K562 (cell line): ENCODE data around the gene OR7A10. TPM values are rescaled to one million over a fixed set of nuclear protein-coding genes. Genes with fewer than 3 reads are reported as not detected.

ENCODE experiments used
- BRD4 ChIP-seq: fragments of 200-600 bp; sonication (generic); IDR thresholded peaks from 2 replicates; pipeline ENCODE4 v1.6.1; 2017; ENCODE audit warnings: inconsistent platforms
- CBX3 ChIP-seq, 2 experiments: IDR thresholded peaks; 1 replicate in 1 of 2; 2 replicates in 1 of 2; pipeline ENCODE4 v1.6.1; 2012; ENCODE audit warnings: inconsistent platforms in 2 of 2, low read length in 2 of 2, borderline replicate concordance in 1 of 2, control low read depth in 1 of 2
- FOXM1 ChIP-seq, 2 experiments: fragments of 450-650 bp in 1 of 2; sonication (generic) in 1 of 2; formaldehyde crosslinking in 1 of 2; IDR thresholded peaks; 2 replicates each; pipeline versions ENCODE4 v1.6.1 to v1.9.0; 2017 to 2022; ENCODE audit warnings: low read depth in 2 of 2, mild to moderate bottlenecking in 2 of 2, missing genetic modification reagents in 1 of 2, moderate library complexity in 1 of 2
- MTA1 ChIP-seq: fragments of 450-650 bp; IDR thresholded peaks from 2 replicates; pipeline ENCODE4 v1.6.1; 2017; ENCODE audit warnings: borderline replicate concordance
- PCBP2 ChIP-seq: fragments of 200-400 bp; formaldehyde crosslinking; IDR thresholded peaks from 2 replicates; pipeline ENCODE4 v1.6.1; 2018; ENCODE audit warnings: low read length, low read depth, mild to moderate bottlenecking, moderate library complexity; ENCODE audit not compliant: poor library complexity, severe bottlenecking
- RUNX1 ChIP-seq: sonication (generic); IDR thresholded peaks from 2 replicates; pipeline ENCODE4 v1.6.1; 2016; ENCODE audit warnings: antibody characterized with exemption, low read depth
- SUPT5H ChIP-seq: fragments of 450-650 bp; IDR thresholded peaks from 2 replicates; pipeline ENCODE4 v1.6.1; 2016
- ZBTB17 ChIP-seq: fragments of 450-650 bp; formaldehyde crosslinking; IDR thresholded peaks from 2 replicates; pipeline ENCODE4 v1.4.0; 2020; ENCODE audit warnings: mild to moderate bottlenecking
- ZNF583 ChIP-seq: fragments of 250-450 bp; sonication (Bioruptor Pico); IDR thresholded peaks from 2 replicates; pipeline ENCODE4 v1.4.0; 2020
- polyA plus RNA-seq, 8 experiments: library from polyadenylated mRNA; depleted of rRNA in 4 of 8; stranded (reverse) in 5 of 8; unstranded in 3 of 8; fragments of >200 nt; fragmentation: Nextera tagmentation in 2 of 8; fragmentation: Illumina TruSeq in 1 of 8; extraction: Ambion mirVana in 2 of 8; extraction: Trizol in 1 of 8; gene quantifications; 2 replicates each; pipeline versions ENCODE4 v1.2.1 to v1.2.3, GENCODE V29; 2011 to 2014; ENCODE audit warnings: inconsistent platforms in 1 of 8, missing spikeins in 1 of 8
- total RNA-seq, 7 experiments: library from RNA; depleted of rRNA in 6 of 7; stranded (reverse); fragments of >200 nt in 6 of 7; fragmentation: Illumina TruSeq in 2 of 7; extraction: Trizol in 2 of 7; gene quantifications; 2 replicates each; pipeline versions ENCODE4 v1.2.1 to v1.2.3, GENCODE V29; 2011 to 2021; ENCODE audit warnings: low replicate concordance in 1 of 7
- TF ChIP-seq, protein P1 (sequence below), 2 experiments: fragments of 450-650 bp; conservative IDR thresholded peaks; 2 replicates each; pipeline ENCODE4 v1.6.1; 2017; ENCODE audit warnings: mild to moderate bottlenecking in 2 of 2, moderate library complexity in 2 of 2
- TF ChIP-seq, protein P2 (sequence below): sonication (generic); formaldehyde crosslinking; IDR thresholded peaks from 2 replicates; pipeline ENCODE4 v1.8.1; 2023; ENCODE audit warnings: mild to moderate bottlenecking, missing genetic modification reagents
- TF ChIP-seq, protein P3 (sequence below), 2 experiments: fragments of 250-450 bp in 1 of 2; fragments of 450-650 bp in 1 of 2; sonication (Bioruptor Pico) in 1 of 2; IDR thresholded peaks; 2 replicates each; pipeline versions ENCODE4 v1.6.1 to v1.8.0; 2016 to 2021; ENCODE audit warnings: mild to moderate bottlenecking in 2 of 2, moderate library complexity in 2 of 2, missing compliant biosample characterization in 1 of 2, missing genetic modification characterization in 1 of 2
- TF ChIP-seq, protein P4 (sequence below): fragments of 250-450 bp; sonication (Bioruptor Pico); IDR thresholded peaks from 2 replicates; pipeline ENCODE4 v1.9.0; 2021; ENCODE audit warnings: mild to moderate bottlenecking, inconsistent platforms
- TF ChIP-seq, protein P5 (sequence below), 3 experiments: fragments of 200-800 bp in 1 of 3; fragments of 250-450 bp in 1 of 3; fragments of 450-650 bp in 1 of 3; sonication (Bioruptor Pico) in 1 of 3; sonication (Bioruptor generic) in 1 of 3; formaldehyde crosslinking in 1 of 3; IDR thresholded peaks; 2 replicates each; pipeline versions ENCODE4 v1.6.1 to v1.8.0; 2016 to 2022; ENCODE audit warnings: mild to moderate bottlenecking in 2 of 3, missing genetic modification characterization in 2 of 3, missing compliant biosample characterization in 1 of 3, moderate library complexity in 1 of 3

The OR7A10 gene
- total and polyA plus RNA-seq, 9 of the 15 experiments (the other 6 are each of a cell fraction or from before 2014, with no cell fraction given): not detected

DNA sequence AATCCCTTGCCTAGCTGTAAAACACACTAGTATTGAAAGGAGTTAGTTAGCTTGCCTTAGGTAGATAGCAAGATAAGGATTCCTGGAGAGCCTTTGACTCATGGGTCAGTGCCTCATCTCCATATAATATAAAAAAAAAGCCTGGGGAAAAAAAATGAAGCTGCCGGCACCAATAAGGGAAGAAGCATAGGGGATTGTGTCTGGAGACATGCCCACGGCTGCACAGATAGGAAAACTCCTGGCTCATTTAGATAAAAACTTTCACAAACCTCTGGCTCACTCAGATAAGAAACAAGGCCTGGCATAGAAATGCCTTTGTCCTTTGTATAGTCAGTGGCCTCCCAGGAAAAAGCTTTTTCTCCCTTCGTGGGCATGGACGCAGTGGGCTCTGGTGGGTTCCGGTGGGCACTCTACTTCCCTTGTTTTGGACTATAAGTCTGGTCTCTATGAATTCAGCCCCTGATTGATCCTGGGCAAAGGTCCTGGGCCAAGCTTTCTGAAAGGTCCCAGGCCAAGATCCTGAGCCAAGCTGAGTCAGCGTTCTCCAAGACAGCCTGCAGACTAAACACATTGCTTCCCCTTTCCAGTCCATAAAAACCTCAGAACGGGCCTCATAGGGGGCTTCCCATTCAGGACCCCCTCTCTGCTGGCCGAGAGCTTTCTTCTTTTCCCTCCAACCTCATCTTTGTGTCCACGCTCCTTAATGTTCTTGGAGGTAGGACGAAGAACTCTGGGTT, 42.1 kb upstream of the OR7A10 start (continued):
- TF ChIP-seq, protein P1, sequence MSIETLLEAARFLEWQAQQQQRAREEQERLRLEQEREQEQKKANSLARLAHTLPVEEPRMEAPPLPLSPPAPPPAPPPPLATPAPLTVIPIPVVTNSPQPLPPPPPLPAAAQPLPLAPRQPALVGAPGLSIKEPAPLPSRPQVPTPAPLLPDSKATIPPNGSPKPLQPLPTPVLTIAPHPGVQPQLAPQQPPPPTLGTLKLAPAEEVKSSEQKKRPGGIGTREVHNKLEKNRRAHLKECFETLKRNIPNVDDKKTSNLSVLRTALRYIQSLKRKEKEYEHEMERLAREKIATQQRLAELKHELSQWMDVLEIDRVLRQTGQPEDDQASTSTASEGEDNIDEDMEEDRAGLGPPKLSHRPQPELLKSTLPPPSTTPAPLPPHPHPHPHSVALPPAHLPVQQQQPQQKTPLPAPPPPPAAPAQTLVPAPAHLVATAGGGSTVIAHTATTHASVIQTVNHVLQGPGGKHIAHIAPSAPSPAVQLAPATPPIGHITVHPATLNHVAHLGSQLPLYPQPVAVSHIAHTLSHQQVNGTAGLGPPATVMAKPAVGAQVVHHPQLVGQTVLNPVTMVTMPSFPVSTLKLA (conservative IDR thresholded peaks at IDR 0.05): no peak
- TF ChIP-seq BRD4: no peak
- TF ChIP-seq, protein P2, sequence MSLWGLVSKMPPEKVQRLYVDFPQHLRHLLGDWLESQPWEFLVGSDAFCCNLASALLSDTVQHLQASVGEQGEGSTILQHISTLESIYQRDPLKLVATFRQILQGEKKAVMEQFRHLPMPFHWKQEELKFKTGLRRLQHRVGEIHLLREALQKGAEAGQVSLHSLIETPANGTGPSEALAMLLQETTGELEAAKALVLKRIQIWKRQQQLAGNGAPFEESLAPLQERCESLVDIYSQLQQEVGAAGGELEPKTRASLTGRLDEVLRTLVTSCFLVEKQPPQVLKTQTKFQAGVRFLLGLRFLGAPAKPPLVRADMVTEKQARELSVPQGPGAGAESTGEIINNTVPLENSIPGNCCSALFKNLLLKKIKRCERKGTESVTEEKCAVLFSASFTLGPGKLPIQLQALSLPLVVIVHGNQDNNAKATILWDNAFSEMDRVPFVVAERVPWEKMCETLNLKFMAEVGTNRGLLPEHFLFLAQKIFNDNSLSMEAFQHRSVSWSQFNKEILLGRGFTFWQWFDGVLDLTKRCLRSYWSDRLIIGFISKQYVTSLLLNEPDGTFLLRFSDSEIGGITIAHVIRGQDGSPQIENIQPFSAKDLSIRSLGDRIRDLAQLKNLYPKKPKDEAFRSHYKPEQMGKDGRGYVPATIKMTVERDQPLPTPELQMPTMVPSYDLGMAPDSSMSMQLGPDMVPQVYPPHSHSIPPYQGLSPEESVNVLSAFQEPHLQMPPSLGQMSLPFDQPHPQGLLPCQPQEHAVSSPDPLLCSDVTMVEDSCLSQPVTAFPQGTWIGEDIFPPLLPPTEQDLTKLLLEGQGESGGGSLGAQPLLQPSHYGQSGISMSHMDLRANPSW (CRISPR knock-in tag): no peak
- TF ChIP-seq, protein P3, sequence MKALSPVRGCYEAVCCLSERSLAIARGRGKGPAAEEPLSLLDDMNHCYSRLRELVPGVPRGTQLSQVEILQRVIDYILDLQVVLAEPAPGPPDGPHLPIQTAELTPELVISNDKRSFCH (CRISPR knock-in tag; IDR thresholded peaks at IDR 0.05): no peak
- TF ChIP-seq, protein P3 (tag; IDR thresholded peaks at IDR 0.05): no peak
- no peak for TF ChIP-seq ZBTB17 (CRISPR knock-in tag)
- TF ChIP-seq, protein P4, sequence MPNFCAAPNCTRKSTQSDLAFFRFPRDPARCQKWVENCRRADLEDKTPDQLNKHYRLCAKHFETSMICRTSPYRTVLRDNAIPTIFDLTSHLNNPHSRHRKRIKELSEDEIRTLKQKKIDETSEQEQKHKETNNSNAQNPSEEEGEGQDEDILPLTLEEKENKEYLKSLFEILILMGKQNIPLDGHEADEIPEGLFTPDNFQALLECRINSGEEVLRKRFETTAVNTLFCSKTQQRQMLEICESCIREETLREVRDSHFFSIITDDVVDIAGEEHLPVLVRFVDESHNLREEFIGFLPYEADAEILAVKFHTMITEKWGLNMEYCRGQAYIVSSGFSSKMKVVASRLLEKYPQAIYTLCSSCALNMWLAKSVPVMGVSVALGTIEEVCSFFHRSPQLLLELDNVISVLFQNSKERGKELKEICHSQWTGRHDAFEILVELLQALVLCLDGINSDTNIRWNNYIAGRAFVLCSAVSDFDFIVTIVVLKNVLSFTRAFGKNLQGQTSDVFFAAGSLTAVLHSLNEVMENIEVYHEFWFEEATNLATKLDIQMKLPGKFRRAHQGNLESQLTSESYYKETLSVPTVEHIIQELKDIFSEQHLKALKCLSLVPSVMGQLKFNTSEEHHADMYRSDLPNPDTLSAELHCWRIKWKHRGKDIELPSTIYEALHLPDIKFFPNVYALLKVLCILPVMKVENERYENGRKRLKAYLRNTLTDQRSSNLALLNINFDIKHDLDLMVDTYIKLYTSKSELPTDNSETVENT: no peak
- TF ChIP-seq, protein P5, sequence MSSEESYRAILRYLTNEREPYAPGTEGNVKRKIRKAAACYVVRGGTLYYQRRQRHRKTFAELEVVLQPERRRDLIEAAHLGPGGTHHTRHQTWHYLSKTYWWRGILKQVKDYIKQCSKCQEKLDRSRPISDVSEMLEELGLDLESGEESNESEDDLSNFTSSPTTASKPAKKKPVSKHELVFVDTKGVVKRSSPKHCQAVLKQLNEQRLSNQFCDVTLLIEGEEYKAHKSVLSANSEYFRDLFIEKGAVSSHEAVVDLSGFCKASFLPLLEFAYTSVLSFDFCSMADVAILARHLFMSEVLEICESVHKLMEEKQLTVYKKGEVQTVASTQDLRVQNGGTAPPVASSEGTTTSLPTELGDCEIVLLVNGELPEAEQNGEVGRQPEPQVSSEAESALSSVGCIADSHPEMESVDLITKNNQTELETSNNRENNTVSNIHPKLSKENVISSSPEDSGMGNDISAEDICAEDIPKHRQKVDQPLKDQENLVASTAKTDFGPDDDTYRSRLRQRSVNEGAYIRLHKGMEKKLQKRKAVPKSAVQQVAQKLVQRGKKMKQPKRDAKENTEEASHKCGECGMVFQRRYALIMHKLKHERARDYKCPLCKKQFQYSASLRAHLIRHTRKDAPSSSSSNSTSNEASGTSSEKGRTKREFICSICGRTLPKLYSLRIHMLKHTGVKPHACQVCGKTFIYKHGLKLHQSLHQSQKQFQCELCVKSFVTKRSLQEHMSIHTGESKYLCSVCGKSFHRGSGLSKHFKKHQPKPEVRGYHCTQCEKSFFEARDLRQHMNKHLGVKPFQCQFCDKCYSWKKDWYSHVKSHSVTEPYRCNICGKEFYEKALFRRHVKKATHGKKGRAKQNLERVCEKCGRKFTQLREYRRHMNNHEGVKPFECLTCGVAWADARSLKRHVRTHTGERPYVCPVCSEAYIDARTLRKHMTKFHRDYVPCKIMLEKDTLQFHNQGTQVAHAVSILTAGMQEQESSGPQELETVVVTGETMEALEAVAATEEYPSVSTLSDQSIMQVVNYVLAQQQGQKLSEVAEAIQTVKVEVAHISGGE (CRISPR knock-in tag; IDR thresholded peaks at IDR 0.05): peak in 1 of 3 experiments; percentile 69; a peak in 1 of 6 replicates
- no peak for TF ChIP-seq CBX3 (IDR thresholded peaks at IDR 0.05; ENCODE audit: borderline replicate concordance in 1 of 2, low read length in 2 of 2)
- no peak for TF ChIP-seq ZNF583 (CRISPR knock-in tag)
- no peak for TF ChIP-seq PCBP2
- peak; percentile 31; the same call in 1 of the 2 replicates for TF ChIP-seq MTA1
- TF ChIP-seq SUPT5H: no peak
- peak; percentile 88 for TF ChIP-seq FOXM1 (IDR thresholded peaks at IDR 0.05; ENCODE audit: low read depth)
- TF ChIP-seq FOXM1 (CRISPR knock-in tag; IDR thresholded peaks at IDR 0.05; ENCODE audit: low read depth): no peak
- no peak for TF ChIP-seq RUNX1
